GM10847 (cell line): ENCODE data around the gene NRDE2.

ENCODE experiments used
- POLR2A ChIP-seq: IDR thresholded peaks from 2 replicates; pipeline ENCODE4 v1.6.1; 2011; ENCODE audit not compliant: insufficient read length; ENCODE audit errors: extremely low read depth

Gene NRDE2

GRCh38 chr14:90331497-90332270 lies at the start of gene NRDE2:
Gene NRDE2, minus strand, starts transcription at chr14:90331941. Its CDS starts 37 bp downstream, at chr14:90331904.
- TF ChIP-seq POLR2A, result peak; percentile 35

- no peak for TF ChIP-seq POLR2A
Measured at GRCh38 chr14:90381011-90381786, 49.5 kb upstream of the NRDE2 start.

- TF ChIP-seq POLR2A, result no peak
Measured at GRCh38 chr14:90379106-90379505, 47.4 kb upstream of the NRDE2 start.

GRCh38 chr14:90378249-90378648 lies 46.5 kb upstream of the NRDE2 start:
- TF ChIP-seq POLR2A, result no peak

GRCh38 chr14:90375934-90376333 lies 44.2 kb upstream of the NRDE2 start:
- no peak for TF ChIP-seq POLR2A

- no peak for TF ChIP-seq POLR2A
Measured at GRCh38 chr14:90374813-90375212, 43.1 kb upstream of the NRDE2 start.

GRCh38 chr14:90373887-90374286 lies 42.1 kb upstream of the NRDE2 start:
- no peak for TF ChIP-seq POLR2A

GRCh38 chr14:90368946-90369721 lies 37.4 kb upstream of the NRDE2 start:
- no peak for TF ChIP-seq POLR2A

- TF ChIP-seq POLR2A, result no peak
Measured at GRCh38 chr14:90362558-90362896, 30.8 kb upstream of the NRDE2 start.

- no peak for TF ChIP-seq POLR2A
Measured at GRCh38 chr14:90361865-90362557, 30.3 kb upstream of the NRDE2 start.

- no peak for TF ChIP-seq POLR2A
Measured at GRCh38 chr14:90358359-90358758, 26.6 kb upstream of the NRDE2 start.

- no peak for TF ChIP-seq POLR2A
Measured at GRCh38 chr14:90356925-90357324, 25.2 kb upstream of the NRDE2 start.

- no peak for TF ChIP-seq POLR2A
Measured at GRCh38 chr14:90355540-90356518, 24.1 kb upstream of the NRDE2 start.
